ENCODE results near the gene PTMS.

DNA sequence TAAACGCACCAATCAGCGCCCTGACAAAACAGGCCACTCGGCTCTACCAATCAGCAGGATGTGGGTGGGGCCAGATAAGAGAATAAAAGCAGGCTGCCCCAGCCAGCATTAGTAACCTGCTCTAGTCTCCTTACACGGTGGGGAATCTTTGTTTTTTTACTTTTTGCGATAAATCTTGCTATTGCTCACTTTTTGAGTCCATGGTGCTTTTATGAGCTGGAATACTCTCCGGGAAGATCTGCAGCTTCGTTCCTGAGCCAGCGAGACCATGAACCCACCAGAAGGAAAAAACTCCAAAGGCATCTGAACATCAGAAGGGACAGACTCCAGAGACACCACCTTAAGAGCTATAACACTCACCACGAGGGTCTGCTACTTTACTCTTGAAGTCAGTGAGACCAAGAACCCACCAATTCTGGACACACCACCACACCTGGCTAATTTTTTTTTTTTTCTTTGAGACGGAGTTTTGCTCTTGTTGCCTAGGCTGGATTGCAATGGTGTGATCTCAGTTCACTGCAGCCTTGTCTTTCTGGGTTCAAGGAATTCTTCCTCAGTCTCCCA lies 49.2 kb upstream of the PTMS start:
- TF ChIP-seq CTCF (IDR thresholded peaks at IDR 0.05) (no peak), POLR2A (IDR thresholded peaks at IDR 0.05) (no peak)

Measured in Peyer's patch (tissue), 4 donors.